HPDE6-E6E7 (cell line): ENCODE data around the gene SHROOM3.
A peak's percentile ranks its signal among the peaks of the same experiment; 100 is the strongest.

Source experiments
- DNase-seq: peaks from one replicate; pipeline ENCODE4 v3.0.0; 2011; ENCODE audit warnings: missing footprints; ENCODE audit errors: extremely low spot score

The SHROOM3 gene

DNA sequence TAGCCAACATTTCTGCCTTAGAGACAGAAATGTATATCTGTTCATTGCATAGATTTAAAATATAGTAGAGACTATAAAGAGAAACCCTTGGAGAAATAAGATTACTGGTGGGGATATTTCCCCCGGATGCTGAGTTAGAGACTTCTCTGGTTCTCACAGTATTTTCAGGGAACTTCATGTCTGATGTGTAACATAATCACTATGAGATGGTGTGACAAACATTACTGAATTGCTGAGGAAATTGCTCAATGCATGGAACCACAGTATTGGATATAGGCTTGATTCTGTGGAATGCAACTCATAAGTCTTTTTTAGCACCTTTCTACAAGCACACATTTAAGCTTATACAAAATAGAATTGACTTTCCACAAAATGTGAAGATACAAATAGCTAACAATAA lies 310.2 kb downstream of the SHROOM3 start:
- DNase-seq, result no peak

DNA sequence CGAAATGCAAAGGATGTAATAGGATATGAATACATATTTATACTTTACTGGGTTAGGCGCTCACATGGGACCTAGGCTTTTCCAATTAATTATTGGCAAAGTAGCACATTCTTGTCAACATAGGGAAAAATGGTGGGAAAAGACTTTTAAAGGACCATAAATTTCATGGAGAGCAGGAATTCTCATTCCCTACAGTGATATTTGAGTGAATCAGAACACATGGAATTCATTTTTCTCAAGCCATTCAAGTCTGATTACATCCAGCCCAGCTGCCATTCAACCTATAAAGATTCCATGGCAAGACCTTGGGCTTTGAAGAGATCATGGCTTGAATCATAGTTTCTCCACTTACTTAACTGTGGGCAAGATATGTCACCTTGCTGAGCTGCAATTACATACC lies 312.5 kb downstream of the SHROOM3 start:
- no peak for DNase-seq

DNA sequence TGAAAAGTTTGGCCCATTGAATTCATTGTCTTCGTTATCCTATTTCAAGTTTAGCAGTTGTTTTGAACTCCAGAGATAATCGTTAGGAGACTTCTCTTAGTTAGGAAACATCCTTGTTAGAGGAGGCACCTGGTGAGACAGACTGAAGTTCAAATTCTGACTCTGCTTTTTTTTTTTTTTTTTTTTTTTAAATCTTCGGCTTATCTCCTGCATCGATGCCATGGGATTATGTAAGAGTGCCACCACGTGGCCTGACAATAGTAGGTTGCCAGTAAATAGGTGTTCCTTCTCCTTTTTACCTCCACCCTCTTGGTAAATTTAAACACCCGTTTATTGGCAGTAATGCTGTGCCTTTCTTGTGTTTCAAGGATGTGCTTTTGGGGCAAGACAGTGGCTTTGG lies 313.6 kb downstream of the SHROOM3 start:
- no peak for DNase-seq

- DNase-seq, result no peak
Observed at GRCh38 chr4:76749355-76749754, 314.3 kb downstream of the SHROOM3 start.

GRCh38 chr4:76750716-76751115 lies 315.7 kb downstream of the SHROOM3 start:
- DNase-seq, result no peak

GRCh38 chr4:76751612-76752343 lies 316.7 kb downstream of the SHROOM3 start:
- no peak for DNase-seq

GRCh38 chr4:76752861-76753501 lies 318.0 kb downstream of the SHROOM3 start:
- peak; percentile 66 for DNase-seq

- no peak for DNase-seq
Observed at GRCh38 chr4:76753814-76754213, 318.8 kb downstream of the SHROOM3 start.

DNA sequence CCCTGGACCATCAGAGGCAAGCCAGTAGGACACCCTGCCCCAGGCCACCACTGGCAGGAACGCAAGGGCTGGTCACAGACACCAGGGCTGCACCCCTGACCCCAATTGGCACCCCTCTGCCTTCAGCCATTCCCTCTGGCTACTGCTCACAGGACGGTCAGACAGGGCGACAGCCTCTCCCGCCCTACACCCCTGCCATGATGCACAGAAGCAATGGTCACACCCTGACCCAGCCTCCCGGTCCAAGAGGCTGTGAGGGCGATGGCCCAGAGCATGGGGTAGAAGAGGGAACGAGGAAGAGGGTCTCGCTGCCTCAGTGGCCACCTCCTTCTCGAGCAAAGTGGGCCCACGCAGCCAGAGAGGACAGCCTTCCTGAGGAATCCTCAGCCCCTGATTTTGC lies 319.4 kb downstream of the SHROOM3 start:
- DNase-seq, result no peak

DNA sequence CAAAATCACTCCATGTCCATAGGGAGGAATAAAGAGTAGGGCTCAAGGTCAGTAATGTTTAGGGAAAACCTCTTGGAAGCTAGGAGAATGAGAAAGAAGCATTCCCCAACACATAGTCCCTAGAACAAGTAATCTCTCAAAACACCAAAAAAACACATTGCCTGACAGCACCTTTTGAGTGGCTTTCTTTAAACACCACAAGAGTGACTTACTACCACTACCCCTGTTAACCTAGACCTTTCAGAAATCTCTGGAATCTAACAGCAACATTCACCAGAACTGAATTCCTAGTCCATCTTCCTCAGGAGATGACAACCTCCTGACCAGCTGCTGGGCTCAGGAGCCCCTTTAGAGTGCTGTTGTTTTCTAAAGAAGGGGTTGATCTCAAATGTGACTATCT lies 320.7 kb downstream of the SHROOM3 start:
- no peak for DNase-seq

DNA sequence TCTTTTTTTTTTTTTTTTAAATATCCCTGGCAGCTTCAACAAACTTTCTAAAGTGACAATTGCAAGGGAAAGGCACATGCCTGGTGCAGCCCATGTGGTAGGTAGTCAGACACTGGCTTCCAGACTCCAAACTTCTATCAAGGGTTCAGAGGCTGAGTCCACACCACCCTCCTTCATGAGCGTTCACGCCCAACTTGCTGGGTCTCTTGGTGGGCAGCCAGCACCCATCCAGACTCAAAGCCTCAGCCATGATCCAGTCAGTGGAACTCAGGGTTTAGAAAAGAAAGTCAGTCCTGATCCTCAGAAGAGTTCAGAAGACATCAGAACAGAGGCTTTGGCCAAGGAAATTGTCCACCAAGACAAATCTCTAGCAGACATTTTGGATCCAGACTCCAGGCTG lies 321.4 kb downstream of the SHROOM3 start:
- DNase-seq, result no peak

DNA sequence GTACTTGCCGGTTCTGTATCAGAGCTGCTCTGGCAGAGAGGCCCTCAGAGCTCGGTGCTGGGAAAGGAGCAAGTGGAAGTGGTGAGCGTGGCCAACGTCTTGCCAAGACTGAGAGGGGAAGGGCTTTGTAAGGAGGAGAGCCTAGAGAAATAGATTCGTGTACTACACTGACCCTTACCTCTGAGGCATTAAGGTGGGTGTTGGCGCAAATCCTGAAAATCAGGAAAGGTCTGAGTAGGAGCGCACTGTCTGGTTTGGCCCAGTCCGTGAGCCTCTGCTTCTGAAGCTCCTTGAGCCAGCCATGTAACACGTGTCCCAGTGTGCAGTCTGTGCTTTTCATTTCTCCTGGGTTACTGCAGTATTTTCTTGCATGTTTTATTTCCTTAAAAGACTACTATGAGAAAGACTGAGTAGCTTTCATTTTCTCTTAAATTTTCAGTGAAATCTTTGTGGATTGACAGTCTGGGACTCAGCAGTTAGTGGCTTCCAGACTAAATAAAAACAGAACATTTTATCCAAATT lies 322.4 kb downstream of the SHROOM3 start:
- DNase-seq, result no peak

- peak; percentile 26 for DNase-seq
Observed at GRCh38 chr4:76758290-76758882, 323.4 kb downstream of the SHROOM3 start.

DNA sequence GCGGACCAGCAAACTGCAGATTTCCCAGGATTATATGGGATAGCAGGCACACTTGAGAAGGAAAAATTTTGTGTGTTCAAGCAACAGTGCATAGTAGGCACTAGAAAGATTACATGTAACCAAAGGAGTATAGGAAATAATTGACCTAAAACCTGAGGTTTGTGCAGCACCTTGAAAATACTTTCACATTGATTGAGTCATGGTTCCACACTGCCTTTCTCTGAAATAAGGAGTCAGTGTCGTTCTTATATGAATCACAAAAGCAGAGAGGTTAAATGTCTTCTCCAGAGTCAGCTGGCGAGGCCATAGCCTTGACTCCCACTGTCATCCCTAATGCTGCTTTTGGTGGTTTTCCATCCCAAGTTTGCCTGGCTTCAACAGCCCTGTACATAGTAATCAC lies 324.0 kb downstream of the SHROOM3 start:
- DNase-seq, result no peak

DNA sequence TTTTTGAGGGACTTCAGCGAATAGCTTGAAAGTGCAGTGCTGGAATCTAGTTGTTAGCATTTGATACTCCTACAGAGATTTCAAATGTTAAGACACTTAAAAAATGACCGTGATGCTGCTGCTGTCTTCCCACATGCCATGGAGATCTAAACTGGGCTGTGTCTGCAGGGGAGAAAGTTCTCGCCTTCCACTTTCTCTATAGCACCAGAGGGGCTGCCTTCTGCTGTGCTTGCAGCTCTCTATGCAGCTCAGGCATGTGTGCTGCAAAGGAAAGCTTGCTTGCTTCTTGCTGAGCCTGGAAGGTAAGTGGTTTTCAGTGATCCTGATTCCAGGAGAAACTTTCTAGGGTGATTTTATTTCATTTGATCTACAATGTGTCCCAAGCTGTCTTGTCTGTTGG lies 325.2 kb downstream of the SHROOM3 start:
- no peak for DNase-seq

- no peak for DNase-seq
Observed at GRCh38 chr4:76762137-76763130, 327.4 kb downstream of the SHROOM3 start.

GRCh38 chr4:76764251-76764650 lies 329.2 kb downstream of the SHROOM3 start:
- DNase-seq, result no peak

- no peak for DNase-seq
Observed at GRCh38 chr4:76765473-76766183, 330.6 kb downstream of the SHROOM3 start.

DNA sequence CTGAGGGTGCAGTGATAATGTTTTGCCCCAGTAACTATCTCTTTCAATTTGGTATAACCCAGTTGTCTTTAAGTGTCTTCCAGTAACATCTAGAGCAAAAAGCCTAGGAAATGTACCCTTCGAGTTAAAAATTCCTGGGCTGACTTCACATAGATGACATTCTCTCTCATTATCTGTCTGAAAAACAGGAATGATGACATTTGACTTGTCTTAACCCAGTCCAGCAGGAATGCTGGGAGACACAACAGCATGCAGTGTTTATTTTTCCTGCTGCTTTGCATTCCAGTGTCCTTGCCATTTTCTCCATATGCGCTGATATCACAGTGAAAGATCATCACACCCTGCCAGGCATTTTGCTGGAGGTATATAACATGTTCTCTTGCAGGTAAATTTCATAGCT lies 333.0 kb downstream of the SHROOM3 start:
- DNase-seq, result no peak

- no peak for DNase-seq
Observed at GRCh38 chr4:76772498-76773106, 337.6 kb downstream of the SHROOM3 start.

- DNase-seq, result no peak
Observed at GRCh38 chr4:76773766-76774165, 338.7 kb downstream of the SHROOM3 start.
